Peyer's patch (tissue), 4 donors: ENCODE data around the gene ETV2.

Experiments used
- POLR2A ChIP-seq, 2 donors: fragments of 450-650 bp; IDR thresholded peaks; one replicate each; pipeline ENCODE4 v1.5.1; 2017; ENCODE audit warnings: antibody characterized with exemption in 2 of 2, mild to moderate bottlenecking in 2 of 2, moderate library complexity in 2 of 2
- TF ChIP-seq, protein P1 (sequence below), 6 experiments: fragments of 450-650 bp in 4 of 6; fragments of 200-600 bp in 2 of 6; sonication (generic) in 1 of 6; IDR thresholded peaks; one replicate each; pipeline ENCODE4 v1.5.1; 2017 to 2019; ENCODE audit warnings: antibody characterized with exemption in 6 of 6, mild to moderate bottlenecking in 3 of 6, moderate library complexity in 1 of 6

DNA sequence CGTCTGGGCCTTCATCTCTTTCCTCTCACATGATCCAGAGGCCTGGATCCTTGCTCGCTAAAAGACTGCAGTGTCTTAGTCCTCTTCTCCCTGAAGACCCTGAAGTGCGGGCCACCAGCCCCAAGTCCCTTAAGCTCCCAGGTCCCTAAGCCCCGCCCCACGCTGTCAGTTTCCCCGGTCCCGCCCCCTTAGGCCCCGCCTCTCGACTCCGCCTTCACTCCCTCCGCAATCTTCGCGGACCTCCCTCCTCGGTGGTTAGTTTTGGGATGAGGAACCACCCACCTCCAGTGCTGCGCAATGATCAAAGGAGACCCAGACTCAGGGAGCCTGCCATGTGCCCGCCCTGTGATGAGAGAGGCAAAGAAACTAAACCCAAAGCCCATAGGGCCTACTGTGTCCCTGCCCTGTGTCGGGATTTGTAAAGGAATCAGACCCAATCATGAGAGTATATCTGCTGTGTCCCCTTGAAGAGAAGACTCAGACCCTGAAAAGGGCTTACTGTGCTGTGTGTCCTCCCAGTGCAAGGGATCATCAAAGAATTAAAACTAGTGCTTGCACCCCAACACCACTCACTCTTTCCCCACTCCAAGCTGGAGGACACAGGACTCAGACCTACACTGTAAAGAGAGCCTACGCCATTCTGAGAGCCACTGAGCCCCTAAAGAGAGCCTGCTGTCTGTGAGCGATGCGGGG is 3.6 kb downstream of the ETV2 start:
- TF ChIP-seq POLR2A (IDR thresholded peaks at IDR 0.05), result no peak
- TF ChIP-seq, protein P1, sequence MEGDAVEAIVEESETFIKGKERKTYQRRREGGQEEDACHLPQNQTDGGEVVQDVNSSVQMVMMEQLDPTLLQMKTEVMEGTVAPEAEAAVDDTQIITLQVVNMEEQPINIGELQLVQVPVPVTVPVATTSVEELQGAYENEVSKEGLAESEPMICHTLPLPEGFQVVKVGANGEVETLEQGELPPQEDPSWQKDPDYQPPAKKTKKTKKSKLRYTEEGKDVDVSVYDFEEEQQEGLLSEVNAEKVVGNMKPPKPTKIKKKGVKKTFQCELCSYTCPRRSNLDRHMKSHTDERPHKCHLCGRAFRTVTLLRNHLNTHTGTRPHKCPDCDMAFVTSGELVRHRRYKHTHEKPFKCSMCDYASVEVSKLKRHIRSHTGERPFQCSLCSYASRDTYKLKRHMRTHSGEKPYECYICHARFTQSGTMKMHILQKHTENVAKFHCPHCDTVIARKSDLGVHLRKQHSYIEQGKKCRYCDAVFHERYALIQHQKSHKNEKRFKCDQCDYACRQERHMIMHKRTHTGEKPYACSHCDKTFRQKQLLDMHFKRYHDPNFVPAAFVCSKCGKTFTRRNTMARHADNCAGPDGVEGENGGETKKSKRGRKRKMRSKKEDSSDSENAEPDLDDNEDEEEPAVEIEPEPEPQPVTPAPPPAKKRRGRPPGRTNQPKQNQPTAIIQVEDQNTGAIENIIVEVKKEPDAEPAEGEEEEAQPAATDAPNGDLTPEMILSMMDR (IDR thresholded peaks at IDR 0.05), result no peak
